Liver (tissue), 9 donors: Measurements from ENCODE around the gene VPS35L. TPM values are rescaled to one million over a fixed set of nuclear protein-coding genes. Genes with fewer than 3 reads are reported as not detected.

Experiments
- DNase-seq: peaks from one replicate; pipeline ENCODE4 v3.0.0-alpha.2; 2017; ENCODE audit warnings: low spot score
- H3K27ac ChIP-seq, 2 donors: one replicate each; pipeline ENCODE4 v1.7.0; 2013; ENCODE audit warnings: inconsistent platforms in 2 of 2, low read length in 2 of 2, control low read depth in 1 of 2, low read depth in 1 of 2, mild to moderate bottlenecking in 1 of 2
- H3K27me3 ChIP-seq, 4 donors: one replicate each; pipeline versions ENCODE4 v1.6.1 to v1.7.0; 2013; ENCODE audit warnings: low read length in 3 of 4, inconsistent platforms in 1 of 4, mild to moderate bottlenecking in 1 of 4, moderate library complexity in 1 of 4; ENCODE audit not compliant: control insufficient read depth in 4 of 4, insufficient read depth in 4 of 4
- H3K36me3 ChIP-seq, 4 donors: one replicate each; pipeline versions ENCODE4 v1.6.1 to v1.7.0; 2013; ENCODE audit warnings: low read length in 3 of 4, mild to moderate bottlenecking in 3 of 4, low read depth in 1 of 4, moderate library complexity in 1 of 4; ENCODE audit not compliant: control insufficient read depth in 4 of 4, insufficient read depth in 3 of 4
- H3K4me1 ChIP-seq, 4 donors: one replicate each; pipeline versions ENCODE4 v1.6.1 to v1.7.0; 2013; ENCODE audit warnings: low read length in 3 of 4, mild to moderate bottlenecking in 3 of 4, moderate library complexity in 1 of 4; ENCODE audit not compliant: control insufficient read depth in 4 of 4, insufficient read depth in 4 of 4
- H3K4me3 ChIP-seq, 3 donors: one replicate each; pipeline versions ENCODE4 v1.6.1 to v1.7.0; 2013; ENCODE audit warnings: low read length in 3 of 3, control low read depth in 1 of 3, low read depth in 1 of 3, mild to moderate bottlenecking in 1 of 3
- H3K9ac ChIP-seq, 2 donors: one replicate each; pipeline ENCODE4 v1.7.0; 2013; ENCODE audit warnings: low read length in 2 of 2, mild to moderate bottlenecking in 2 of 2, moderate library complexity in 2 of 2, control low read depth in 1 of 2, low read depth in 1 of 2
- H3K9me3 ChIP-seq, 4 donors: one replicate each; pipeline versions ENCODE4 v1.6.1 to v1.7.0; 2013; ENCODE audit warnings: low read length in 3 of 4; ENCODE audit not compliant: control insufficient read depth in 4 of 4
- FOXA1 ChIP-seq: IDR thresholded peaks from 2 replicates; pipeline ENCODE4 v1.6.1; 2016; ENCODE audit warnings: antibody characterized with exemption
- FOXA2 ChIP-seq: IDR thresholded peaks from 2 replicates; pipeline ENCODE4 v1.6.1; 2016; ENCODE audit warnings: antibody characterized with exemption
- GABPA ChIP-seq, 2 donors: IDR thresholded peaks in 1 of 2; conservative IDR thresholded peaks in 1 of 2; 2 replicates each; pipeline ENCODE4 v1.6.1; 2016; ENCODE audit warnings: antibody characterized with exemption in 2 of 2, mild to moderate bottlenecking in 1 of 2, moderate library complexity in 1 of 2
- HNF4G ChIP-seq: IDR thresholded peaks from 2 replicates; pipeline ENCODE4 v1.6.1; 2016; ENCODE audit warnings: antibody characterized with exemption
- RAD21 ChIP-seq, 2 donors: IDR thresholded peaks; 2 replicates each; pipeline ENCODE4 v1.6.1; 2016; ENCODE audit warnings: antibody characterized with exemption in 2 of 2, mild to moderate bottlenecking in 2 of 2
- RXRA ChIP-seq, 2 donors: IDR thresholded peaks; 2 replicates each; pipeline ENCODE4 v1.6.1; 2017 to 2018; ENCODE audit warnings: antibody characterized with exemption in 2 of 2, mild to moderate bottlenecking in 1 of 2
- SP1 ChIP-seq: IDR thresholded peaks from 2 replicates; pipeline ENCODE4 v1.6.1; 2018; ENCODE audit warnings: antibody characterized with exemption, mild to moderate bottlenecking
- WGBS: extraction: QIAGEN DNeasy Blood & Tissue Kit; methylation state at CpG from one replicate; pipeline ENCODE4 v1.1.7; 2013; 5-methylcytosine and 5-hydroxymethylcytosine counted together
- polyA plus RNA-seq, 2 donors: library from polyadenylated mRNA; stranded (reverse) in 1 of 2; unstranded in 1 of 2; fragments of 200-250 nt in 1 of 2; fragments of >200 nt in 1 of 2; fragmentation: Nextera tagmentation in 1 of 2; extraction: Ambion mirVana in 1 of 2; gene quantifications; one replicate each; pipeline versions ENCODE4 v1.2.1 to v1.2.3, GENCODE V29; 2013 to 2015
- total RNA-seq, 2 donors: library from RNA; depleted of rRNA; stranded (reverse); fragments of >200 nt; gene quantifications; one replicate each; pipeline ENCODE4 v1.2.3, GENCODE V29; 2014
- TF ChIP-seq, protein P1 (sequence below): IDR thresholded peaks from 2 replicates; pipeline ENCODE4 v1.6.1; 2016; ENCODE audit warnings: antibody characterized with exemption
- TF ChIP-seq, protein P2 (sequence below): IDR thresholded peaks from 2 replicates; pipeline ENCODE4 v1.6.1; 2016; ENCODE audit warnings: antibody characterized with exemption
- donor health status: healthy.
- donor health status: healthy.
- donor health status: healthy.
- donor health status: healthy.
- donor health status: healthy.

Gene VPS35L
- total and polyA plus RNA-seq, 4 donors, result 10.5 to 18.2 (median 15.1) TPM

- WGBS, result 97% methylated on average over 9 of the region's 9 CpGs
- no peak for TF ChIP-seq FOXA2
- Histone ChIP-seq H3K36me3 (peaks cover 8 to 53% (median 28%) of the 10 kb centered on the region in 4 donors), H3K4me1 (no peaks in the 10 kb centered on the region), H3K27me3 (no peaks in the 10 kb centered on the region), H3K9me3 (no peaks in the 10 kb centered on the region), H3K4me3 (no peak overlapping the region), H3K9ac (no peak overlapping the region), H3K27ac (no peak overlapping the region)
- DNase-seq, result no peak
These were observed 98.6 kb downstream of the VPS35L start for GRCh38 chr16:19654147-19654546.

DNA sequence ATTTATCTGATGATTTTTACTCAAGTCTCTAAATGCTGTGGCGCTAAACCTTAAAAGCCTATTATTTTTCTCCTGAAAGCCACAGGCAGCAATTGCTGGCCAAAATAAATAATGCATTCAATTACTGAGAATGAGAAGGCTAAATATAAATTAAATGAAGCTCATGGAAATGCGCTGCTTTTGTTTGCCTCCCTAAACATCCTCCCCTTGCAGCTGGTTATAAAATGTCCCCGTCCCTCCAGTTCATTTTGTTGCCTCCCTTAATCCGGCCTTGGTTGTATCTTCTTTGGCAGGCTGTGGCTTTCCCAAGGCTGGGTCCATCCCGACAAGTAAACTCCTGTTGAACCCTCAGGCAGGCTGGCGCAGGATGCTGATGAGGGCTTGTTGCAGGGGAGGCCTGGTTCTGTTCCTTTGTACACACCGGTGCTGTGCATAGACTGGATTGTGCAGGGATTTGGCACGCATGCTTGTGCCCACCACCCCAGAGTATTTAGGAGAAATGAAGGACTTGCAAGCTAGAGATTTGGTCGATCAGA, 99.8 kb downstream of the VPS35L start:
- Histone ChIP-seq H3K4me3 (no peak overlapping the region), H3K27ac (no peak overlapping the region), H3K36me3 (peaks cover 8 to 46% (median 28%) of the 10 kb centered on the region in 4 donors), H3K27me3 (no peaks in the 10 kb centered on the region), H3K9ac (no peak overlapping the region), H3K9me3 (no peaks in the 10 kb centered on the region), H3K4me1 (no peaks in the 10 kb centered on the region)
- no peak for DNase-seq
- TF ChIP-seq HNF4G, result no peak
- no peak for TF ChIP-seq GABPA (IDR thresholded peaks at IDR 0.05 in 1 of 2, conservative IDR thresholded peaks at IDR 0.05 in 1 of 2)
- no peak for TF ChIP-seq FOXA1
- TF ChIP-seq, protein P1, sequence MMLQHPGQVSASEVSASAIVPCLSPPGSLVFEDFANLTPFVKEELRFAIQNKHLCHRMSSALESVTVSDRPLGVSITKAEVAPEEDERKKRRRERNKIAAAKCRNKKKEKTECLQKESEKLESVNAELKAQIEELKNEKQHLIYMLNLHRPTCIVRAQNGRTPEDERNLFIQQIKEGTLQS, result no peak
- TF ChIP-seq SP1, result no peak
- WGBS, result 97% methylated on average over 9 of the region's 9 CpGs

GRCh38 chr16:19657831-19658230, 102.3 kb downstream of the VPS35L start:
- H3K4me1 ChIP-seq, result no peaks in the 10 kb centered on the region
- no peak overlapping the region for H3K27ac ChIP-seq
- H3K9me3 ChIP-seq, result peaks cover 0 to 3% (median under 1%) of the 10 kb centered on the region in 4 donors
- peaks cover 0 to 38% (median 22%) of the 10 kb centered on the region in 4 donors for H3K36me3 ChIP-seq
- H3K27me3 ChIP-seq, result no peaks in the 10 kb centered on the region
- no peak overlapping the region for H3K9ac ChIP-seq
- DNase-seq, result no peak
- 98% methylated on average over 4 of the region's 4 CpGs for WGBS
- no peak overlapping the region for H3K4me3 ChIP-seq
- TF ChIP-seq, protein P1, result no peak
- TF ChIP-seq, protein P2, sequence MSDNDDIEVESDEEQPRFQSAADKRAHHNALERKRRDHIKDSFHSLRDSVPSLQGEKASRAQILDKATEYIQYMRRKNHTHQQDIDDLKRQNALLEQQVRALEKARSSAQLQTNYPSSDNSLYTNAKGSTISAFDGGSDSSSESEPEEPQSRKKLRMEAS, result no peak
- TF ChIP-seq FOXA2 (no peak), GABPA (IDR thresholded peaks at IDR 0.05 in 1 of 2, conservative IDR thresholded peaks at IDR 0.05 in 1 of 2) (no peak), FOXA1 (no peak), RAD21 (IDR thresholded peaks at IDR 0.05) (no peak), RXRA (IDR thresholded peaks at IDR 0.05) (no peak)

GRCh38 chr16:19659554-19659953, 104.1 kb downstream of the VPS35L start:
- no peak overlapping the region for H3K9ac ChIP-seq
- peaks cover 0 to 3% (median under 1%) of the 10 kb centered on the region in 4 donors for H3K9me3 ChIP-seq
- peaks cover 0 to 23% (median 8%) of the 10 kb centered on the region in 4 donors for H3K36me3 ChIP-seq
- H3K4me3 ChIP-seq, result no peak overlapping the region
- no peak for TF ChIP-seq RXRA (IDR thresholded peaks at IDR 0.05)
- H3K4me1 ChIP-seq, result no peaks in the 10 kb centered on the region
- DNase-seq, result no peak
- H3K27ac ChIP-seq, result no peak overlapping the region
- no peaks in the 10 kb centered on the region for H3K27me3 ChIP-seq
- WGBS, result 97% methylated on average over 1 of the region's 1 CpG
